Lower lobe of right lung (tissue), 2 donors: ENCODE results near the gene CORO7. TPM values are rescaled to one million over a fixed set of nuclear protein-coding genes. Genes with fewer than 3 reads are reported as not detected.

Experiments used
- ATAC-seq, 2 donors: fragments of 200-7000 bp; cut with Tn5 transposase; one replicate each; pipeline ENCODE4 v1.9.1; 2020 to 2022; ENCODE audit warnings: mild to moderate bottlenecking in 2 of 2, moderate library complexity in 2 of 2
- DNase-seq: peaks from one replicate; pipeline ENCODE4 v3.0.0-alpha.2; 2020
- H3K27ac ChIP-seq: fragments of 200-600 bp; one replicate; pipeline ENCODE4 v1.8.0; 2022
- H3K27me3 ChIP-seq: fragments of 200-600 bp; one replicate; pipeline ENCODE4 v1.8.0; 2022; ENCODE audit warnings: low read depth
- H3K36me3 ChIP-seq: fragments of 200-600 bp; one replicate; pipeline ENCODE4 v1.8.0; 2022; ENCODE audit warnings: mild to moderate bottlenecking
- H3K4me1 ChIP-seq: fragments of 200-600 bp; one replicate; pipeline ENCODE4 v1.8.0; 2022
- H3K4me3 ChIP-seq: fragments of 200-600 bp; one replicate; pipeline ENCODE4 v1.8.0; 2022; ENCODE audit warnings: mild to moderate bottlenecking
- H3K9me3 ChIP-seq: fragments of 200-600 bp; one replicate; pipeline ENCODE4 v1.8.0; 2022
- CTCF ChIP-seq: fragments of 200-600 bp; IDR thresholded peaks from one replicate; pipeline ENCODE4 v1.8.0; 2022; ENCODE audit warnings: antibody characterized with exemption, mild to moderate bottlenecking
- intact Hi-C: fragments of 100-400 bp; cut with DNase I; formaldehyde crosslinking; loops from one replicate; pipeline ENCODE4 v1.11.0; 2022
- total RNA-seq: library from RNA; stranded (reverse); fragmentation: NEBNext Ultra II Directional; extraction: Animal tissue kit (Norgen Biotek cat#: 25700); gene quantifications from one replicate; pipeline ENCODE4 v1.2.1, GENCODE V29; 2021
- donor health status: DM: no; HTN: yes; CAD: no; lungs with severe emphysema.

CORO7 gene
- total RNA-seq, 1 donor from 2014 or later: 58.5 TPM

GRCh38 chr16:4403133-4403949 lies 13.1 kb downstream of the CORO7 start:
- H3K36me3 ChIP-seq: peaks cover 93% of the 10 kb centered on the region
- intact Hi-C loops: loop anchor here (5.0 kb wide), 1 partner anchor 41 kb away; no protein-coding TSS in a partner anchor
- H3K4me3 ChIP-seq: no peak overlapping the region
- peaks cover 15% of the 10 kb centered on the region for H3K4me1 ChIP-seq
- no peak for TF ChIP-seq CTCF
- DNase-seq (peak; percentile 48), ATAC-seq (peak; percentile 3 to 4)
- H3K27me3 ChIP-seq: no peaks in the 10 kb centered on the region
- no peaks in the 10 kb centered on the region for H3K9me3 ChIP-seq
- H3K27ac ChIP-seq: no peak overlapping the region

DNA sequence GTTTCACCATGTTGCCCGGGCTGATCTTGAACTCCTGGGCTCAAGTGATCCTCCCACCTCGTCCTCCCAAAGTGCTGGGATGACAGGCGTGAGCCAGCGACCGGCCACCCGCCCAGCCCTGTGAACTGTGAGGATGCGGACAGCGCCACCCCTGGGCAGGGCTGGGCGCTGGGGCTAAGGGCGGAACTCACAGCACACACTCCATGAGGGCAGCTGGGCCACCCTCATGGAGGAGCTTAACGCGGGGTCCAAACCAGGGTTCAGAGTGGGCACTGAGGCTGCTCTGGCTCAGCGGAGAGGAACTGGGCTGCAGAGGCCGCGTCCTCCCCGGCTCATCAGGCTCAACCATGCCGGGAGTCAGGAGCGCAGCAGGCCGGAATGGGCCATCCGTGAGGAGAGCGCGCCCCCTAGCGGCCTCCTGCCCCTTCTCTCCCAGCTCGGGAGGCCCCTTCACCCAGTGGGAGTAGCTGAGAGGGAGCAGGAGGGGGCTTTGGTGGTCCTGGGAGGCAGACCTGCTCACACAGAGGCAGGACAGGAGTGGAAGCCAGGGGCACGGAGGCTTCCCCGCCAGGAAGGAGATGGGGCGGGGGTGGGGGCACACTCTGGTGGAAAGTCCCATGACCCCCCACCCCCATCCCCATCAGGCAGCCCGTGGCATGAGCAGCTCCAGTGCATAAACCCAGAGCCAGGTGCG lies 13.8 kb downstream of the CORO7 start:
- intact Hi-C loops: loop anchor here (5.0 kb wide), 1 partner anchor 40 kb away; no protein-coding TSS in a partner anchor
- peaks cover 93% of the 10 kb centered on the region for H3K36me3 ChIP-seq
- peak; percentile 93 for TF ChIP-seq CTCF
- H3K27ac ChIP-seq: no peak overlapping the region
- H3K4me1 ChIP-seq: peaks cover 13% of the 10 kb centered on the region
- peak; percentile 94 for ATAC-seq
- H3K9me3 ChIP-seq: no peaks in the 10 kb centered on the region
- no peak overlapping the region for H3K4me3 ChIP-seq
- DNase-seq: peak; percentile 89
- no peaks in the 10 kb centered on the region for H3K27me3 ChIP-seq

DNA sequence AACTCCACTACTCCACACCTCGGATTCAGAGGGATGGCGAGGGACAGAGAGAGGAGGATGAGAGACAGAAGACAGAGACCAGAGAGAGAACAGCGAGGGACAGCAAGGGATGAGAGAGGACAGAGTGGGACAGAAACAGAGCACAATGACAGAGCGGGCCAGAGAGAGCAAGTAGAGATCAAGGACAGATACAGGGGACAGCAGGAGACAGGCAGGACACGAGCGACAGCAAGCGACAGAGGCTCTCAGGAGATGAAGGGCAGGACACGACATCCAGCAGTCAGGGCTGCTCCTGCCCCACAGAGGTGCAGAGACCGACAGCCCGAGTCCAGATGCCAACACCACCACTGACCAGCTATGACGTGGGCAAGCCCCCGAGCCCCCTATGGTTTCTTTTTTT lies 14.9 kb downstream of the CORO7 start:
- Histone ChIP-seq H3K4me1 (peaks cover 13% of the 10 kb centered on the region), H3K36me3 (peaks cover 91% of the 10 kb centered on the region), H3K27ac (no peak overlapping the region), H3K4me3 (no peak overlapping the region), H3K27me3 (no peaks in the 10 kb centered on the region), H3K9me3 (no peaks in the 10 kb centered on the region)
- ATAC-seq (no peak), DNase-seq (no peak)
- intact Hi-C loops: loop anchor here (5.0 kb wide), 1 partner anchor 39 kb away; no protein-coding TSS in a partner anchor
- TF ChIP-seq CTCF: no peak

DNA sequence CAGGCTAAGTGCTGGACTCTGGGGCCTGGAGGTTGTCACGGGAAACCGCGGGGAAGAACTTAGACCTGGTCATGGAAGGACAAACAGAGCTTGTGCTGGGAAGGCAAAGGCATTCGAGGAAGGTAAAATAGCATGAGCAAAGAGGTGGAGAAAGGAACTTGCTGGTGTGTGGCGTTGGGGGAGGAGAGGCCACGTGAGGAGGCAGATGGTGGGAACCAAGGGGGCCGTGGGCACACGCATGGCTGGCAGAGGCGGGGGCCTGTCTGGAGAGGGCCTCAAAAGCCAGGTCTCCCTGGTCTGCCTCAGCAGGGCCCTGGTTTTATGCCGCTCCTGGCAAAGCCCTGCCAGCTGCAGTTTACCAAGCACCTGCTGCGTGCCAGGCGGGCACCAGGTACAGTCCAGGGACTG lies 15.3 kb downstream of the CORO7 start:
- Histone ChIP-seq H3K9me3 (no peaks in the 10 kb centered on the region), H3K4me1 (peaks cover 13% of the 10 kb centered on the region), H3K27me3 (no peaks in the 10 kb centered on the region), H3K4me3 (no peak overlapping the region), H3K36me3 (peaks cover 91% of the 10 kb centered on the region), H3K27ac (no peak overlapping the region)
- ATAC-seq (no peak), DNase-seq (no peak)
- intact Hi-C loops: loop anchor here (5.0 kb wide), 1 partner anchor 39 kb away; no protein-coding TSS in a partner anchor
- no peak for TF ChIP-seq CTCF

DNA sequence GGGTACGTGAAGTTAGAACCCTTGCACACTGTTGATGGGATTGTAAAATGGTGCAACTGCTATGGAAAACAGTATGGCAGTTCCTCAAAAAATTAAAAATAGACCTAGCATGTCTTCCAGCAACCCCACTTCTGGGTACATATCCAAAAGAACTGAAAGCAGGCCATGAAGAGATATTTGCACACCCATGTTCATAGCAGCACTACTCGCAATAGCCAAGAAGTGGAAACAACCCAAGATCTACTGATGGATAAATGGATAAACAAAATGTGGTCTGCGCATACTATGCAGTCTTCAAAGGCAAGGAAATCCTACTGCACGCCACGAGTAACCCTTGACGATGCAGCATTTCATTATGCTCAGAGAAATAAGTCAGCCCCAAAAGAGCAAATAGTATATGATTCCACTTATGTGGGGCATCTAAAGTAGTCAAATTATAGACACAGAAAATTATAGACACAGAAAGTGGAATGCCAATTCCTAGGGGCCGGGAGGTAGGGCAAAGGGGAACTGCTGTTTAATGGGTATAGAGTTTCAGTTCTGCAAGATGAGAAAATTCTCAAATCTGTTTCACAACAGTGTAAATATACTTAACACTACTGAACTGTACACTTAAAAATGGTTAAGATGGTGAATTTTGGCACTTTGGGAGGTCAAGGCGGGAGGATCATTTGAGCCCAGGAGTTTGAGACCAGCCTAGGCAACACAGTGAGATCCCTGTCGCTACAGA lies 17.2 kb downstream of the CORO7 start:
- TF ChIP-seq CTCF: no peak
- Histone ChIP-seq H3K4me1 (peaks cover 13% of the 10 kb centered on the region), H3K9me3 (no peaks in the 10 kb centered on the region), H3K4me3 (no peak overlapping the region), H3K36me3 (peaks cover 81% of the 10 kb centered on the region), H3K27me3 (no peaks in the 10 kb centered on the region), H3K27ac (no peak overlapping the region)
- no peak for ATAC-seq
- intact Hi-C loops: no loop called here
- no peak for DNase-seq
